ENCODE results near the gene SLC16A10. TPM values are rescaled to one million over a fixed set of nuclear protein-coding genes. Genes with fewer than 3 reads are reported as not detected.
"Not testable (repeated sequence)": the region's sequence is repeated elsewhere in the genome, so short reads cannot be mapped to it uniquely, and the experiment has no call there.

SLC16A10 gene
- polyA plus RNA-seq, 1 donor: 34.1 TPM

- DNase-seq: no peak
Observed at GRCh38 chr6:111211411-111212030, 124.2 kb downstream of the SLC16A10 start.

- DNase-seq: no peak
Observed at GRCh38 chr6:111212625-111213024, 125.3 kb downstream of the SLC16A10 start.

GRCh38 chr6:111215131-111215530 is 127.8 kb downstream of the SLC16A10 start:
- no peak for DNase-seq

- DNase-seq: no peak
Observed at GRCh38 chr6:111219785-111220184, 132.5 kb downstream of the SLC16A10 start.

GRCh38 chr6:111220383-111221031 is 133.2 kb downstream of the SLC16A10 start:
- no peak for DNase-seq

- no peak for DNase-seq
Observed at GRCh38 chr6:111221804-111222203, 134.5 kb downstream of the SLC16A10 start.

GRCh38 chr6:111222341-111222740 is 135.0 kb downstream of the SLC16A10 start:
- DNase-seq: no peak

GRCh38 chr6:111228094-111228493 is 140.8 kb downstream of the SLC16A10 start:
- DNase-seq: no peak

- DNase-seq: no peak
Observed at GRCh38 chr6:111230351-111231089, 143.2 kb downstream of the SLC16A10 start.

GRCh38 chr6:111231090-111231459 is 143.8 kb downstream of the SLC16A10 start:
- DNase-seq: no peak

GRCh38 chr6:111237852-111238251 is 150.5 kb downstream of the SLC16A10 start:
- DNase-seq: no peak

GRCh38 chr6:111238464-111239119 is 151.3 kb downstream of the SLC16A10 start:
- no peak for DNase-seq

GRCh38 chr6:111239461-111239860 is 152.2 kb downstream of the SLC16A10 start:
- DNase-seq: no peak

GRCh38 chr6:111242452-111242851 is 155.1 kb downstream of the SLC16A10 start:
- no peak for DNase-seq

- no peak for DNase-seq
Observed at GRCh38 chr6:111243095-111243494, 155.8 kb downstream of the SLC16A10 start.

GRCh38 chr6:111248789-111249188 is 161.5 kb downstream of the SLC16A10 start:
- DNase-seq: no peak

GRCh38 chr6:111250791-111251354 is 163.6 kb downstream of the SLC16A10 start:
- no peak for DNase-seq

- DNase-seq: no peak
Observed at GRCh38 chr6:111252726-111253125, 165.4 kb downstream of the SLC16A10 start.

GRCh38 chr6:111254004-111254778 is 166.9 kb downstream of the SLC16A10 start:
- DNase-seq: no peak

GRCh38 chr6:111254779-111255166 is 167.5 kb downstream of the SLC16A10 start:
- no peak for DNase-seq

- not testable (repeated sequence) for DNase-seq
Observed at GRCh38 chr6:111255838-111256237, 168.5 kb downstream of the SLC16A10 start.

- DNase-seq: no peak
Observed at GRCh38 chr6:111256646-111257045, 169.3 kb downstream of the SLC16A10 start.
